Neural cell (in vitro differentiated cells): Measurements from ENCODE around the gene SARS1.

Experiments
- EP300 ChIP-seq: fragments of 450-650 bp; conservative IDR thresholded peaks from 2 replicates; pipeline ENCODE4 v1.6.1; 2014; ENCODE audit warnings: antibody characterized with exemption, mild to moderate bottlenecking, moderate library complexity; ENCODE audit not compliant: poor library complexity, severe bottlenecking
- POLR2AphosphoS5 ChIP-seq: IDR thresholded peaks from 2 replicates; pipeline ENCODE4 v1.6.1; 2012
- TF ChIP-seq, protein P1 (sequence below): fragments of 450-650 bp; IDR thresholded peaks from 2 replicates; pipeline ENCODE4 v1.5.1; 2014; ENCODE audit warnings: antibody characterized with exemption, mild to moderate bottlenecking, moderate library complexity; ENCODE audit not compliant: poor library complexity, severe bottlenecking
- TF ChIP-seq, protein P2 (sequence below): IDR thresholded peaks from 2 replicates; pipeline ENCODE4 v1.6.1; 2012; ENCODE audit warnings: borderline replicate concordance

DNA sequence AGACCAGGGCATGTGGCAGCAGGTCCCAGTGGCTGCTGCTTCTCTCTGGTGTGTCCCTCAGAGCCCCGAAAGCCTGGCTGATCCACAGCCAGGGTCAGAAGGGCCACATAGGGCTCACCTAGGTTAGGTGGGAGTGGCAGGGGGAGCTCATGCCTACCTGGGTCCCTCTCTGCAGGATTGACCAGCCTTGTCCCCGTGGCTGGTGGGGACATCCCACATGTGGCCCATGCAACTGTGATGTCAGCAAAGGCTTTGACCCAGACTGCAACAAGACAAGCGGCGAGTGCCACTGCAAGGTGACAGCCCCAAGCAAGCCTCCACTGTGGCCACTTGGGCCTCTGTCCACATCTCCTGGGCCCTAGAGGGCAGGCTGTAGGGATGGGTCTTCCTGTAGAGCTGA lies 51.3 kb downstream of the SARS1 start:
- TF ChIP-seq, protein P1, sequence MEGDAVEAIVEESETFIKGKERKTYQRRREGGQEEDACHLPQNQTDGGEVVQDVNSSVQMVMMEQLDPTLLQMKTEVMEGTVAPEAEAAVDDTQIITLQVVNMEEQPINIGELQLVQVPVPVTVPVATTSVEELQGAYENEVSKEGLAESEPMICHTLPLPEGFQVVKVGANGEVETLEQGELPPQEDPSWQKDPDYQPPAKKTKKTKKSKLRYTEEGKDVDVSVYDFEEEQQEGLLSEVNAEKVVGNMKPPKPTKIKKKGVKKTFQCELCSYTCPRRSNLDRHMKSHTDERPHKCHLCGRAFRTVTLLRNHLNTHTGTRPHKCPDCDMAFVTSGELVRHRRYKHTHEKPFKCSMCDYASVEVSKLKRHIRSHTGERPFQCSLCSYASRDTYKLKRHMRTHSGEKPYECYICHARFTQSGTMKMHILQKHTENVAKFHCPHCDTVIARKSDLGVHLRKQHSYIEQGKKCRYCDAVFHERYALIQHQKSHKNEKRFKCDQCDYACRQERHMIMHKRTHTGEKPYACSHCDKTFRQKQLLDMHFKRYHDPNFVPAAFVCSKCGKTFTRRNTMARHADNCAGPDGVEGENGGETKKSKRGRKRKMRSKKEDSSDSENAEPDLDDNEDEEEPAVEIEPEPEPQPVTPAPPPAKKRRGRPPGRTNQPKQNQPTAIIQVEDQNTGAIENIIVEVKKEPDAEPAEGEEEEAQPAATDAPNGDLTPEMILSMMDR = no peak
- TF ChIP-seq, protein P2, sequence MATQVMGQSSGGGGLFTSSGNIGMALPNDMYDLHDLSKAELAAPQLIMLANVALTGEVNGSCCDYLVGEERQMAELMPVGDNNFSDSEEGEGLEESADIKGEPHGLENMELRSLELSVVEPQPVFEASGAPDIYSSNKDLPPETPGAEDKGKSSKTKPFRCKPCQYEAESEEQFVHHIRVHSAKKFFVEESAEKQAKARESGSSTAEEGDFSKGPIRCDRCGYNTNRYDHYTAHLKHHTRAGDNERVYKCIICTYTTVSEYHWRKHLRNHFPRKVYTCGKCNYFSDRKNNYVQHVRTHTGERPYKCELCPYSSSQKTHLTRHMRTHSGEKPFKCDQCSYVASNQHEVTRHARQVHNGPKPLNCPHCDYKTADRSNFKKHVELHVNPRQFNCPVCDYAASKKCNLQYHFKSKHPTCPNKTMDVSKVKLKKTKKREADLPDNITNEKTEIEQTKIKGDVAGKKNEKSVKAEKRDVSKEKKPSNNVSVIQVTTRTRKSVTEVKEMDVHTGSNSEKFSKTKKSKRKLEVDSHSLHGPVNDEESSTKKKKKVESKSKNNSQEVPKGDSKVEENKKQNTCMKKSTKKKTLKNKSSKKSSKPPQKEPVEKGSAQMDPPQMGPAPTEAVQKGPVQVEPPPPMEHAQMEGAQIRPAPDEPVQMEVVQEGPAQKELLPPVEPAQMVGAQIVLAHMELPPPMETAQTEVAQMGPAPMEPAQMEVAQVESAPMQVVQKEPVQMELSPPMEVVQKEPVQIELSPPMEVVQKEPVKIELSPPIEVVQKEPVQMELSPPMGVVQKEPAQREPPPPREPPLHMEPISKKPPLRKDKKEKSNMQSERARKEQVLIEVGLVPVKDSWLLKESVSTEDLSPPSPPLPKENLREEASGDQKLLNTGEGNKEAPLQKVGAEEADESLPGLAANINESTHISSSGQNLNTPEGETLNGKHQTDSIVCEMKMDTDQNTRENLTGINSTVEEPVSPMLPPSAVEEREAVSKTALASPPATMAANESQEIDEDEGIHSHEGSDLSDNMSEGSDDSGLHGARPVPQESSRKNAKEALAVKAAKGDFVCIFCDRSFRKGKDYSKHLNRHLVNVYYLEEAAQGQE = no peak
- TF ChIP-seq EP300 (no peak), POLR2AphosphoS5 (no peak)
